Mesenteric fat pad (tissue), 1 donor: ENCODE measurements around the gene INSL4. TPM values are rescaled to one million over a fixed set of nuclear protein-coding genes. Genes with fewer than 3 reads are reported as not detected.

Experiments used
- DNase-seq: peaks from one replicate; pipeline ENCODE4 v3.0.0-alpha.2; 2020; ENCODE audit warnings: low spot score
- long read RNA-seq: library from polyadenylated mRNA; unstranded; transcript quantifications from one replicate; pipeline ENCODE4 v2.0.0, GENCODE V29; 2020
- total RNA-seq: library from RNA; stranded (reverse); fragmentation: NEBNext Ultra II Directional; extraction: Animal tissue kit (Norgen Biotek cat#: 25700); gene quantifications from one replicate; pipeline ENCODE4 v1.2.1, GENCODE V29; 2021
- donor health status: DM: yes; HTN: yes; CAD: no.

INSL4 gene
- total RNA-seq: not detected
- long read RNA-seq: 0 reads

- DNase-seq: no peak
These were observed at the start of gene INSL4 for GRCh38 chr9:5231212-5231611. Gene INSL4, plus strand, starts transcription at chr9:5231419. Its CDS starts 105 bp downstream, at chr9:5231524.

GRCh38 chr9:5184776-5185175 is 46.4 kb upstream of the INSL4 start:
- no peak for DNase-seq

GRCh38 chr9:5185220-5185840 is 45.9 kb upstream of the INSL4 start, which contains the start of gene INSL6:
Gene INSL6, minus strand, starts transcription at chr9:5185639. Its CDS starts 37 bp downstream, at chr9:5185602.
- no peak for DNase-seq

- DNase-seq: no peak
These were observed 44.6 kb upstream of the INSL4 start for GRCh38 chr9:5186416-5187169.

- DNase-seq: no peak
These were observed 42.9 kb upstream of the INSL4 start for GRCh38 chr9:5188060-5188984.

GRCh38 chr9:5191985-5192384 is 39.2 kb upstream of the INSL4 start:
- no peak for DNase-seq

- DNase-seq: no peak
These were observed 37.9 kb upstream of the INSL4 start for GRCh38 chr9:5193345-5193744.

GRCh38 chr9:5195463-5195862 is 35.8 kb upstream of the INSL4 start:
- DNase-seq: no peak

GRCh38 chr9:5205071-5205470 is 26.1 kb upstream of the INSL4 start:
- no peak for DNase-seq

GRCh38 chr9:5230554-5230953 is 665 bp upstream of the INSL4 start:
- no peak for DNase-seq

GRCh38 chr9:5263351-5264218 is 32.4 kb downstream of the INSL4 start:
- DNase-seq: no peak

- no peak for DNase-seq
These were observed 33.0 kb downstream of the INSL4 start for GRCh38 chr9:5264219-5264595.

GRCh38 chr9:5265939-5266338 is 34.7 kb downstream of the INSL4 start:
- DNase-seq: no peak

- DNase-seq: no peak
These were observed 38.1 kb downstream of the INSL4 start for GRCh38 chr9:5269249-5269715.

GRCh38 chr9:5274770-5275169 is 43.6 kb downstream of the INSL4 start:
- DNase-seq: no peak

- no peak for DNase-seq
These were observed 47.3 kb downstream of the INSL4 start for GRCh38 chr9:5278486-5278885.
